Measurements from ENCODE around the gene TSPAN32.
"Not testable (repeated sequence)": the region's sequence is repeated elsewhere in the genome, so short reads cannot be mapped to it uniquely, and the experiment has no call there.

Gene TSPAN32

DNA sequence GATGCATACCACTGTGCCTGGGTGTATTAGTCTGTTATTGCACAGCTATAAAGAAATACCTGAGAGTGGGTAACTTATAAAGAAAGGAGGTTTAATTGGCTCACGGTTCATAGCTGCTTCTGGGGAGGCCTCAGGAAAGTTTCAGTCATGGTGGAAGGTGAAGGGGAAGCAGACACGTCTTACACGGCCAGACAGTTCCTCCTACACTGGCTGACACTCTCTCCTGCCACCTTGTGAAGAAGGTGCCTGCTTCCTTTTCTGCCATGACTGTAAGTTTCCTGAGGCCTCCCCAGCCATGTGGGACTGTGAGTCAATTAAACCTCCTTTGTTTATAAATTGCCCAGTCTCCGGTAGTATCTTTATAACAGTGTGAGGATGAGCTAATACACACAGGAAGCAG lies 41.7 kb downstream of the TSPAN32 start:
- no peak for DNase-seq

DNA sequence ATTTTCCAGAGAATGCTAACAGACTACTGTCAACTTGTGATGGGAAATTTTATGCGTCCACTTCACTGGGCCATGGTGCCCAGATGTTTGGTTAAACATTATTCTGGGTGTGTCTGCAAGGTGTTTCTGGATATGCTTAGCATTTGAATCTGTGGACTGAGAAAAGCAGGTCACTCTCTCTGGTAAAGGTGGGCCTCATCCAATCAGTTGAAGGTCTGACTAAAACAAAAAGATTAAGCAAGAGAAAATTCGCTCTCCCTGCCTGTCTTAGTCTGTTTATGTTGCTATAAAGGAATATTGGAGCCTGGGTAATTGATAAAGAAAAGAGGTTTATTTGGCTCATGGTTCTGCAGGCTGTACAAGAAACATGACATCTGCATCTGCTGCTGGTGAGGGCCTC lies 43.2 kb downstream of the TSPAN32 start:
- no peak for DNase-seq

DNA sequence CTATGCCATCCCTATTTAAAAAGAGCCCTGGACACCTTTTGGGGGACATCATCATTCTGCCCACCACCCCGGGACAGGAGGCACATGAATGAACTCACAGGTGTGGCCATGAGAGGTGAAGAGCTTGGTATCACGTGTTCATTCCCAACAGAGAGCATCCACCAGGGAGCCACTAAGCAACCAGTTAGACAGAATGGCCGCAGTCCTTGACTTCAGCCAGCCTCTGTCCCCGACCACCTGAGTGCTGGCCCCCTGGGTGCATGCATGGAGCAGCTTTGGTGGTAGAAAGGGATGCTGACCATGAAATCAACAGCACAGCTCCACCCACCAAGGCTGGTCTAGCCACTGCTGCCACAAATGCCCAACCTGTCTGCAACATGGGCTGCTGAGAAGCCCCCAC lies 44.2 kb downstream of the TSPAN32 start:
- no peak for DNase-seq

DNA sequence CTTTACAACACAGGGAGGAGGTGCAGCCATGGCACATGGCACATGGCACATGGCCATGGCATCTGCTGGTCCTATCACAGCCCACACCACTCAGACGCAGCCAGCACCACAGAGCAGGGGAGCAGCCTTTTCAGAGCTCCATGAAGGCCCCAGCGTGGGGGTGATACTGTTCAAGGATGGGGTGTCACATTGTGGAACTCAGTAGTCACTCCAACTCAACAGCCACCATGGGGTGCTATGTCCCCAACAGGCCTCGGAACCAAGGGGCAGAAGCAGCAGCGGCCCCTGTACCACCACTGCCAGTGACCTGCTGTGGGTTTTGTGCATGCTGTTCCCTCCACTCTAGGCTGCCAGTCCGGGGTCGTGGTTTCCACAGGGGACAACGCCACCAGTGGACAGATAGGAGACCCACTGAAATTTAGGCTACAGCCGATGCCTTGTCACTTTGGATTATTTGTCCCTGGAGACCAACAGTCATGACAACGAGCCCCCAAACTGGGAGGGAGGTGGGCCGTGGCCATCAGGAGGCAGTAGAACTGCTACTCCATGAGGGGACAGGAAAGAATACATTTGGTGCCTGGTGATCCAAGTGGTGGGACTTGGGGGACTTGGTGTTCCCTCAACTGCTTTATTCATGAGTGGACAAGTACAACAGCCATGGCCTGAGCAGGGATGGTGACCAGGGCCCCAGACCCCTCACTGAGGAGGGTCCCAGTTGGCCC lies 44.9 kb downstream of the TSPAN32 start:
- no peak for DNase-seq

DNA sequence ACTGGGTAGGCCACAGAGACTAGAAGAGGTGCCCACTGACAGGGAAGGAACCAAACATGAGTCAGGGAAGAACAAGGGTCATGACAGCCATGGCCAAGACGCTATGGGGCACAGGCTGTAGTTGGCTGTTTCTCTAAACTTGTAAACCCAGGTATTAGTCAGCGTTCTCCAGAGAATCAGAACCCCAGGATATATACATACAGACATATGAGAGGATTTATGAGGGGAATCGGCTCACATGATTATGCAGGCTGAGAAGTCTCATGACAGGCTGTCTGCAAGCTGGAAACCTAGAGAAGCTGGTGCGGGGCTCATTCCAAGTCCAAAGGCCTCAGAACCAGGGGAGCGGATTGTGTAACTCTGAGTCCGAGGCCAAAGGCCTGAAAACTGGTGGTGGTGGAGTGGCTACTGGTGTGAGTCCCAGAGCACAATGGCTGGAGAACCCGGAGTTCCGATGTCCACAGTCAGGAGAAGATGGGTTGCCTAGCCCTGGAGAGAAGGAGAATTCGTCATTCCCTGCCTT lies 45.6 kb downstream of the TSPAN32 start:
- DNase-seq: no peak

DNA sequence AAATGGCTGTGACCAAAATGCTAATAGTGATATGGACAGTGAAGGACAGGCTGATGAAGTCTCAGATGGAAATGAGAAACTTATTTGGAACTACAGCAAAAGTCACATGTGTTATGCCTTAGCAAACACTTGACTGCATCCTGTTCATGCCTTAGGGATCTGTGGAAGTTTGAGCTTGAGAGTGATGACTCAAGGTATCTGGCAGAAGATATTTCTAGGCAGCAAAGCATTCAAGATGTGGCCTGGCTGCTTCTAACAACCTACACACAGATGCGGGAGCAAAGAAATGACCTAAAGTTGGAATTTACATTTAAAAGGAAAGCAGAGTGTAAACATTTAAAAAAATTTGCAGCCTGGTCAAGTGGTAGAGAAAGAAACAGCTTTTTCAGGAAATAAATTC lies 47.2 kb downstream of the TSPAN32 start:
- DNase-seq: no peak

DNA sequence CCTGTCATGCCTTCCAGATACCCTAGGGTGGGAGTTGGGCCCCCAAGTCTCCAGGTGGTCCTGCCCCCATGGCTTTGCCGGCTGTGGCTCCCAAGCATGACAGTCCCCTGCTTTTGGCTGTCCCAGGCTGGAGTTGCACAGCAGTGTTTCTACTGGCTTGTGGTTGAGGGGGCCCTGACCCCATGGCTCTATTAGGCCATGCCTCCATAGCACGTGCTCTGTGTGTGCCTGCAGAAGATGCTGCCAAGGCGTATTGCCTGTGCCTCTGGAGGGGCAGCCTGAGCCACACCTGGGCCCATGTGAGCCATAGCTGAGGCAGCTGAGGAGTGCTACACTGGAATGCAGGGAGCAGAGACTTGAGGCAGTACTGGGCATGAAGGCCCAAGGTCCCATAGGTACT lies 49.9 kb downstream of the TSPAN32 start:
- no peak for DNase-seq

DNA sequence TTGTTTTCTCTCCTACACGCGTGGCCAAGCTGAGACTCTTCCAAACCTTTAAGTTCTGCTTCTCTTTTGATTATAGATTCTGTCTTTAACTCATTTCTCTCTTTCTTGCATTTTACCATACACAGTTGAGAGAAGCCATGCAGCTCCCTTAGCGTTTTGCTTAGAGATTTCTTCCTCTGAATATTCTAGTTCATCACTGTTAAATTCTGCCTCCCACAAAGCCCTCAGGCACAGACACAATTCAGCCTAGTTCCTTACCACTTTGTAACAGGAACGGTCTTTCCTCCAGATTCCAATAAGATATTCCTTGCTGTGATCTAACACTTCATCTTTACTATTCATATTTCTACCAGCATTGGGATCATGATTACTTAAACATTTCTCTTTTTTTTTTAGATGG lies 50.6 kb downstream of the TSPAN32 start:
- DNase-seq: no peak

DNA sequence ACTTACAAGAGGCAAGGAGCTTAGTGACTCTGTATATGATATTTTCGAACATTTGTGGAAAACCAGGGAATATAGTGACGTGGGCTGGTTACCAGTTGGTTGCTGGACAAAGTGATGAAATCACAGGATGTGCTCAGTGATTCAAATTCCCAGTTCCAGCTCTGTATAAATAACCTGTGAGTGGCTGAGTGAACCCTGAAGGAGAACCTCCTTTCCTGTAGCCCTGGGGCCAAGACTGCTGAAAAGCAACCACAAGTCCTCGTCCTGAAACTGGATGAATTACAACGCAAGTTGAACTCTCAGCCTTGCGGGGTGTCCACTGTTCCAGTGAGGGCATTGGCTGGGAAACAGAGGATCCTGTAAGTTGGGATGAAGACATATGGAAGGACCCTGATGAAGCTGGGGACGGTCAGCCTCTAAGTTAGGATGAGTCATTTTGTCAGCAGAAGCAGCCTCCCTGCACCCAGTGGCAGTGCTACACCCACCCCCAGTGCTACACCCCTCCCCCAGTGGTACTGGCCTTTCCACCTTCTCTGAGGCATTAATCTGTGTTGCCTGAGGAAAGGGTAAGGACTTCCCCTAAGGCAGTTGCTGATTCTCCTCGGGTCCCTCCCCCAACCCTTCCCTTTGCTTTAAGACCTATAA lies 53.3 kb downstream of the TSPAN32 start:
- no peak for DNase-seq

DNA sequence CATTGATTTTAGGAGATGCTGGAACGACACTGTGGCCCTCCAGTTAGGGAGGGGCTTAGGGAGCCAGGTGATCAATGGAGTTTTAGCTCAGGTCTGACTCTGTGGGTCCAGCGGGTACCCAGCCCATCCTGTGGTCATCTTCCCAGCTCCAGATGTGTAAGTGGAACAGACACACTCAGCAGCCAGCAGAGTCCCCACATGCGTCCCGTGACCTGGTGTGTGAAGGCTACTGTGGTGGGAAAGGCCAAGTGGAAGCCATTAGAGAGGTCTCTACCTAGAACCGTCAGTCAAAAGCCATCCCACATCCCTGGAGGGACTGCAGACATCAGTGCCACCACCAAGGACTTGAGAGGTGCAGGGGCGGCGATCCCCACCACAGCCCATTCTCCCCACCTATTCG lies 55.4 kb downstream of the TSPAN32 start:
- DNase-seq: no peak

DNA sequence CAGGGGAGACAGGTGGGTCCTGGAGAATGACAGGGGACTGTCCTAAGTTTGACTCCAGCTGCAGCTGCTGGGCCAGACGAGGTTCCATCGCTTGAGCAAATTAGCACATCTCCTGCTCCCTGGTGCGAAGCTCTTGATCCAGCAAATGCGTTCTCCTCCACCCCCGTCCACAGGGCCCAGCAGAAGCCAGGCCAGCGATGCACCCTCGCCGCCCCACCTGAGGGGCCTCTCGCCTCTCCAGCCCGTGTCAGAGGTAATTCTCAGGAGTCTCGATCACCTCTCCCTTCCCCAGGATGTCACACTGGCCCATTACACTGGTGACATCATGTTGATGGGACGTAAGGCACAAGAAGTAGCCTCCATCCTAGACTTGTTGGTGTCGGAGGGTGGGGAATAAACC lies 55.8 kb downstream of the TSPAN32 start:
- not testable (repeated sequence) for DNase-seq

DNA sequence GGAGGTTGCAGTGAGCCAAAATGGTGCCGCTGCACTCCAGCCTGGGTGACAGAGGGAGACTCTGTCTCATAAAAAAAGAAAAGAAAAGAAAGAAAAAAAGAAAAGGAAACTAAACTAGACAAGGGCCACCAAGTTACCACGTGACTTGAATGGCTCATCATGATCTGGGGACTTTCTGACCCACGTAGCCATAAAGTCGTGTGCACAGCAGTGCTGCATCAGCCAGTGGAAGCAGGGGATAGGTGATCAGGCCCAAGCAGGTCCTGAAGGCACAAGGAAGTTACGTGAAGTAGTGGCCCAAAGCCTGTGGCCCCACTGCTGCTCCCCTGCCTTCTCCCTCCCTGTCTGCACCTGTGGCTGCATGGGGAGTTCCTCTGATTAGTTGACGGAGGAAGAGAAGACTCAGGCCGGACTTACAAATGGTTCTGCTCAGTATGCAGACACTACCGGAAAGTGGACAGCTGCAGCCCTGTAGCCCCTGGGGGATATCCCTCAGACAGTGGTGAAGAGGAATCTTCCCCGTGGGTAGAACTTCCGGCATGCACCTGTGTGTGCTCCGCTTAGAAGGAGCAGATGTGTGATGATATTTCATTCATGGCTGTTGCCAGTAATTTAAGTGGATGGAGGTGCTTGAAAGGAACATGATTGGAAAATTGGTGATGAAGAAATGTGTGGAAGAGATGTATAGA lies 57.1 kb downstream of the TSPAN32 start:
- no peak for DNase-seq

DNA sequence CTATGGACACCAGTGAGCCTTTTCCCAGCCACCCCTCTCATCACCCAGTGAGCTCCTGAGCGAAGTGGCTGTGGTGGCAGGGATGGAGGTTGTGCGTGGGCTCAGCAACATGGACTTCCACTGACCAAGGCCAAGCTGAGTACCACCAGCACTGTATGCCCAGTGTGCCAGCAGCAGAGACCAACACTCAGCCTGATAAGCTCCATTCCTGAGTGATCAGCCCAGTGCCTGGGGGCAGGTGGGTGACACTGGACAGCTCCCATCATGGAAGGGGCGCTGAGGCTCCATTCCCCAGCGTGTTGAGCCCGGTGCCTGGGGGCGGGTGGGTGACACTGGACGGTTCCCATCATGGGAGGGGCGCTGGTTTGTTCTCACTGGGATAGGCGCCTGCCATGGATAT lies 57.7 kb downstream of the TSPAN32 start:
- DNase-seq: no peak

DNA sequence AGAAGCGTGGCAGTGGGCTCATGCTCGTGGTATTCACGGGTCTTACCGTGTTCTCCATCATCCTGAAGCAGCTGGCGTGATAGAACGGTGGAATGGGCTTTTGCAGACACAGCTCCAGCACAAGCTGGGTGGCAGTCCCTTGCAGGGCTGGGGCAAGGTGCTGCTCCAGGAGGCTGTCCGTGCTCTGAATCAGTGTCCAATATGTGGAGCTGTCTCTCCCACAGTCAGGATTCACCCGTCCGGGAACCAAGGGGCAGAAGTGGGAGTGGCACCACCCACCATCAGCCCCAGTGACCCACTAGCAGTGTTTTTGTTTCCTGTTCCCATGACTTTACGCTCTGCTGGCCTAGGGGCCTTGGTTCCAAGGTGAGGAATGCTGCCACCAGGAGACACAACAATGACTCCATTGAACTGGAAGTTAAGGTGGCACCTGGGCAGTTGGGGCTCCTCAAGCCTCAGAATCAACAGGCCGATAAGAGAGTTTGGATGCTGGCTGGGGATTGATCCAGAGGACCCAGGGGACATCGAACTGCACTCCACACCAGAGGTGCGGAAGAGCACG lies 58.3 kb downstream of the TSPAN32 start:
- DNase-seq: no peak

DNA sequence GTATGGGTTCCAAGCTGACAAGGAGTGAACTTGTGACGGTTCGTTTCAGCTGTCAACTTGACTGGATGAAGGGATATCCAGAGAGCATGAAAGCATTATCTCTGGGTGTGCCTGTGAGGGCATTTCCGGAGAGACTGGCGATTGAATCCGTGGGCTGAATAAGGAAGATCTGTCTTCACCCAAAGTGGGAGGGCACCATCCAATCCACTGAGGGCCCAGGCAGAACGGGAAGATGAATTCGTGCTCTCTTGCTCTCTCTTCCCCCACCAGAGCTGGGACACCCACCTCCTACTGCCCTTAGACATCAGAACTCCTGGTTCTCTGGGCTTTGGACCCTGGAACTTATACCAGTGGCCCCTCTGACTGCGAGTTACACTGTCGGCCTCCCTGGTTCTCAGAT lies 59.8 kb downstream of the TSPAN32 start:
- DNase-seq: no peak

DNA sequence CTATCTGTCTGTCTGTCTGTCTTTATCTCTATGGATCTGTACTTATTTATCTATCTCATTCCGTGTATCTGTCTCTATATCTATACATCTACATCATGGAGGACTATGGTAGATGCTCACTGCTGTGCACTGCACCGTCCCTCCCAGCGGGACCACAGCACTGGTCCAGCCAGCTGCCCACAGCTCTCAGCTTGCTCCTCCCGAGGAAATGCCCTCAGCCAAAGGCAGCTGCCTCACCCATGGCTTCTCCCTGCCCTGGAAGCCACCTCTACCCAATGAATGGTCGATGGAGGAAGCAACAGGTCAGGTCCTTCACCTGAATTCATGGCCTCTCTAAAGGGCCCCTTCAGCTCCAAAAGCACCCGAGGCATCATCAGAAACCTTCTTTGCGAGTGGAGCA lies 60.6 kb downstream of the TSPAN32 start:
- no peak for DNase-seq

DNA sequence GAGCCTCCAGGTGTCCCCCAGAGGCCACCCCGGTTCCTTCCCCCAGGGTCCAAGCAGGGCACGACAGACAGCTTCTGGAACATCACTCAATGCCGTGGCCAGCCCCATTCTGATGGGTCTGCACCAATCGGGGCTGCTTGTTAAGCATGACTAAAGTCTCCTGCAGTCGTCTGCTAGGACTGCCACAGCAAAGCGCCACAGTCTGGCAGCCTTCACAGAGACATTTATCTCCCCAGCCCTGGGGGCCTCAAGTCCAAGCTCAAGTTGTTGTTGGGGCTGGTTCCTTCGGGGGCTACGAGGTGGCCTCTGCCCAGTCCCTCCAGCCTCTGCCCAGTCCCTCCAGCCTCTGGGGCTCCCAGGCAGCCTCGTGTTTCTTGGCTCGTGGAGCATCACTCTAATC lies 61.3 kb downstream of the TSPAN32 start:
- DNase-seq: no peak

DNA sequence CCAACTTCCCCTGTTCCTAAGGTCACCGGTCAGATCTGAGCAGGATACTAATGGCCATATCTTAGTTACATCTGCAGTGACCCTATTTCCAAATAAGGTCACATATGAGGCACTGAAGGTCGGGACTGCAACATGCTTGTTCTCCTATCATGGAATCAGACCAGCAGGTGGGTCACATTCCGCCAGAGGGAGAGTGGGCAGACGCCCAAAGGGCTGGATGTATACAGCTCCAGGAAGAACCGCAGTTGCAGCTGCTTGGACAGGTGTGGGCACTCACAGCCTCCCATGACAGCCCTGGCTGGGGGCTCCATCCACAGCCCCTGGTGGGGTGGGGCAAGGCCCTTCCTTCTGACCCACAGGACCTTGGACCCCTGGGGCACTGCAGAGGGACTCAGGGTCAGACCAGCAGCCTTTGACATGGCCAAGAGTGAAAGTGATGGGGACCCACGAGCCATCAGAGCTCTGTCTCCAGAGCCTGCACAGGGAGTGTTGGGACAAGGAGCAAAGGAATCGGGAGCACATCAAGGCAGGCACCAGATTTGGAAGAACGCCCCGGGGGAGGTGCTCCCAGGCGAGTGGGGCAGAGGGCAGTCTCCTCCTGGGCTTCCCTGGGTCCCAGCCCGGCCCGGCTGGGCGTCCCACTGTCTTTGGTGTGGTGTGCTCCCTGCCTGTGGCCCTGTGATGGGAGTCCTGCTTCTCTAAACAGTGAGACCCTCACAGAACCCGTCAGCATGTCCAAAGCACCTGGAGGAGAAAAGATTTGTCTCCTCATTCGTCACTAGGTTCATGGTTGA lies 62.0 kb downstream of the TSPAN32 start:
- no peak for DNase-seq

DNA sequence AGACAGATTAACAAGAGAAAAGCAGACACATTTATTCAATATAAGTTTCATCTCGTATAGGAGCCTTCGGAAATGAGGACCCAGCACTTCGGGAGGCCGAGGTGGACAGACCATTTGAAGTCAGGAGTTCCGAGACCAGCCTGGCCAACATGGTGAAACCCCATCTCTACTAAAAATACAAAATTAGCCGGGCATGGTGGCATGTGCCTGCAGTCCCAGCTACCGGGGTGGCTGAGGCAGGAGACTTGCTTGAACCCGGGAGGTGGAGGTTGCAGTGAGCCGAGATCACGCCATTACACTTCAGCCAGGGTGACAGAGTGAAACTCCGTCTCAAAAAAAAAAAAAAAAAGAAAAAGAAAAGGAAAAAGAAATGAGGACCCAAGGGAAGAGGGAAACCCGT lies 62.6 kb downstream of the TSPAN32 start:
- DNase-seq: not testable (repeated sequence)

DNA sequence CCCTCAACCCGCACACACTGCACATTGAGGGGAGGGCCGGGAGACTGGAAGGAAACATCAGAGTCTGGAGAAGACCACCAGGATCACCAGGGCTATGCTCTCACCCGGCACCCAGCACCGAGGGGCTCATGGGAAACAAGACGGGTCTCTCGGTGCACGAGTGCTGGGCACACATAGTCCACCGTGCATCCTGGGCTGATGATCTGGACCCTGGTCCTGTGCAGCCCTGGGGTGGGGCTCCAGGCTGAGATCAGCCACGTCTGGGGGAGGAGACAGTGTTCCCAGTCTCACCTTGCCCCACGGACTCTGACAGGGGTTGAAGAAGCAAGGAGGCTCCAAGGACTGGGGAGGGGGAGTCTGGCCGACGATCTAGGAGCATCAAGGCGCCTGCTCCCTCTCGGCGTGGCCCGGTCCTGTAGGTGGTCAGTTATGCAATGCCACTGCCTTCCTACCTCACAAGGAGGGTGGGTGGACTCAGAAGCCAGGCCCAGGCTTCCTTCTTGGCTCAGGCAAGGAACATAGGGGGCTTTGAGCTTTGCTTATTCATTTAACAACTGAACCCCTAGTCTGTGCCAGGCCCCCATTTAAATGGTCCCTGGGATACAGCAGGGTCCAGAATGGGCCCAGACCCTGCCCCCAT lies 63.9 kb downstream of the TSPAN32 start:
- DNase-seq: no peak

DNA sequence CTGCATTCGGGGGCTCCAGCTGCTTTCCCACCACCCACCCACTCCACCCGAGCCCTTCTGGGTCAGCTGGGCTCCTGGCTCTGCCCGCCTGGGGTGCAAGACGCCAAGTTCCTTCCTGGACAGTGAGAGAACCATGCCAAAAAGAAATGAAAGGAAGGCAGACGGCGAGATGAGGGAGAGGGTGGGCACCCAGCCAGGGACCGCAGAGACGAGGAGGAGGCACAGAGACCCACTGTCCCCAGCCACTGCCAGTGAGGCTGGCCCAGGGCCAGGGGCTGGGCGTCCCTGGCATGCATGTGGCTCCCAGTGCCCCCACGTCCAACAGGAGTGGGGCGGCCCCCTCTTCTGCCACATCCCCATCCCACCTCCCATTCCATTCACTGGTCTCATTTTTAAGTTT lies 64.5 kb downstream of the TSPAN32 start:
- DNase-seq: no peak

DNA sequence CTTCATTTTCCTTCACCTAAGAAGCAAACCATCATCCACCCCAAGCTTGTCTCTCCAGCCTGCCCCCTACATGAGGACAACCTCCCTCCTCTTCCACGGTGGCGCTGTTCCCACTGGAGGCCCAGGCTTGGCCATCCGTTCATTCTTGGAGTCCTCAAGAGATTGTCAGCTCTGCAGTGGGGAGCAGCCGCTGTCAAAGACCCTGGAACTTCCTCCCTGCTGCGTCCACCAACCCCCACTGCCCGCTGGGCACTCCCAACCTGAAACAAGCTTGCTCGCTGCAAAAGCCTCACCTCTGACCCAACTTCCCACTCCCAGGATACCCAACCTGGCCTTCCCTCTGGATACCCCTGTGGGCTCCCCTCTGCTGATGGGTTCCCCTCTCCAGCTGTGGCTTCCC lies 64.9 kb downstream of the TSPAN32 start:
- DNase-seq: no peak

Data from GF-D8 (cell line).